AG10803 (cell line): Measurements from ENCODE around the gene GNB1.

Experiments
- DNase-seq: peaks from one replicate; pipeline ENCODE4 v3.0.0; 2010; ENCODE audit warnings: low read depth
- H3K4me3 ChIP-seq: 2 replicates; pipeline ENCODE4 v1.5.1; 2011; ENCODE audit warnings: mild to moderate bottlenecking, low read length, control low read depth
- CTCF ChIP-seq: conservative IDR thresholded peaks from 2 replicates; pipeline ENCODE4 v1.5.1; 2011; ENCODE audit warnings: mild to moderate bottlenecking, low read length, control low read depth, inconsistent platforms

GNB1 gene

GRCh38 chr1:1847061-1847850 lies 43.6 kb downstream of the GNB1 start:
- no peak overlapping the region for H3K4me3 ChIP-seq
- TF ChIP-seq CTCF, result no peak
- DNase-seq, result peak; percentile 22

GRCh38 chr1:1846386-1846918 lies 44.4 kb downstream of the GNB1 start:
- TF ChIP-seq CTCF, result no peak
- no peak overlapping the region for H3K4me3 ChIP-seq
- DNase-seq, result no peak

GRCh38 chr1:1842360-1843146 lies 48.3 kb downstream of the GNB1 start:
- no peak overlapping the region for H3K4me3 ChIP-seq
- no peak for TF ChIP-seq CTCF
- no peak for DNase-seq

- TF ChIP-seq CTCF, result peak; percentile 48
- H3K4me3 ChIP-seq, result peak overlapping the region; percentile 16
- peak; percentile 66 for DNase-seq
Measured at GRCh38 chr1:1841575-1841995, 49.3 kb downstream of the GNB1 start.

GRCh38 chr1:1839311-1839965 lies 51.4 kb downstream of the GNB1 start:
- DNase-seq, result no peak
- H3K4me3 ChIP-seq, result no peak overlapping the region
- no peak for TF ChIP-seq CTCF

GRCh38 chr1:1836119-1836518 lies 54.8 kb downstream of the GNB1 start:
- TF ChIP-seq CTCF, result no peak
- no peak for DNase-seq

More at GRCh38 chr1:1836119-1836518, 54.8 kb downstream of the GNB1 start:
- no peak overlapping the region for H3K4me3 ChIP-seq
